Neural progenitor cell (in vitro differentiated cells): ENCODE measurements around the gene LRP1B.

Source experiments
- CTCF ChIP-seq: fragments of 200-600 bp; sonication (generic); IDR thresholded peaks from 2 replicates; pipeline ENCODE4 v1.5.1; 2017; ENCODE audit warnings: antibody characterized with exemption, mild to moderate bottlenecking
- EZH2 ChIP-seq: fragments of 200-600 bp; sonication (generic); IDR thresholded peaks from 2 replicates; pipeline ENCODE4 v1.6.1; 2017; ENCODE audit warnings: antibody characterized with exemption, mild to moderate bottlenecking, moderate library complexity

- TF ChIP-seq CTCF (no peak), EZH2 (no peak)
Measured at GRCh38 chr2:140384946-140385345, 1745.9 kb downstream of the LRP1B start.
